Measurements from ENCODE around the gene GABRP. TPM values are rescaled to one million over a fixed set of nuclear protein-coding genes. Genes with fewer than 3 reads are reported as not detected.

GABRP gene
- total and polyA plus RNA-seq, 11 donors, result 0.08 to 2.9 (median 0.23) TPM; not detected in 3

DNA sequence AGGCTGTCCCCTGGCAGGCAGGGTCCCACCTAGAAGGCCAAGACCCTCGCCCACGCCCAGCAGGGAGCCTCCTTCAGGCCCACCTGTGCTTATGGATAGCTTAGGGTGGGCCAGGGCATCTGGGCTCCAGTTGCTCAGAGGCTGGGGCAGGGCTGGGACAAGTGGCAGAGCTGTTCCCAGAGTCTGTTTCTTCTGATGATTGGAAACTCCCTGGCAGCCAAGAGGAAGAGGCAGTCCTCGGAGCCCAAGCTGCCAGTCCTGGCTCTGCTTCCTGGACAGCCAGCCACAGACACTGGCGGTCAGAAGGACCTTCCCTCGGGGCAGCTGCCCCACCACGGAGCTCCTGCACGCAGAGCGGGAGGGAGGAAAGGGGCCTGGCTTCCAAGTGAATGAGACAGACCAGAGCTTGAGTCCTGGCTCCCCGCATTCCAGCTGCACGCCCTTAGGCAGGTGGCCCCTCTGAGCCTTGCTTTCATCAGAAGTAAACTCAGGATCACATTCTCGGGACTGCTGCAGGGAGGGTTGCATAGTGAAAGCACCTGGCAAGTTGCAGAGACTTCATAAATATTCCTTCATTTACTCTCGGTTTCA, 37.9 kb upstream of the GABRP start:
- peak; percentile 59 to 85 (median 69) for DNase-seq
- Histone ChIP-seq H3K27me3 (peaks cover 0 to 15% (median 0%) of the 10 kb centered on the region in 9 donors), H3K4me3 (peak overlapping the region in 7 of 12 donors; percentile 10 to 29 (median 17)), H3K27ac (peak overlapping the region; percentile 66 to 95 (median 82)), H3K4me1 (peaks cover 2 to 57% (median 46%) of the 10 kb centered on the region in 12 donors), H3K9me3 (no peaks in the 10 kb centered on the region), H3K36me3 (no peaks in the 10 kb centered on the region)
- ATAC-seq, result peak; percentile 57 to 71 (median 67)
- TF ChIP-seq CTCF (IDR thresholded peaks at IDR 0.05) (no peak), POLR2A (IDR thresholded peaks at IDR 0.05) (no peak)
- 15 to 24% (median 18%) methylated on average over 4 to 12 of the region's 12 CpGs for WGBS, 4 donors
- intact Hi-C loops (cut with DNase I), result loop anchor here in 6 of 10 donors (1.0 to 10.0 kb wide), 9 partner anchors 43 to 591 kb away; partner anchors contain the start of gene RANBP17 (in 1 of the 6)

DNA sequence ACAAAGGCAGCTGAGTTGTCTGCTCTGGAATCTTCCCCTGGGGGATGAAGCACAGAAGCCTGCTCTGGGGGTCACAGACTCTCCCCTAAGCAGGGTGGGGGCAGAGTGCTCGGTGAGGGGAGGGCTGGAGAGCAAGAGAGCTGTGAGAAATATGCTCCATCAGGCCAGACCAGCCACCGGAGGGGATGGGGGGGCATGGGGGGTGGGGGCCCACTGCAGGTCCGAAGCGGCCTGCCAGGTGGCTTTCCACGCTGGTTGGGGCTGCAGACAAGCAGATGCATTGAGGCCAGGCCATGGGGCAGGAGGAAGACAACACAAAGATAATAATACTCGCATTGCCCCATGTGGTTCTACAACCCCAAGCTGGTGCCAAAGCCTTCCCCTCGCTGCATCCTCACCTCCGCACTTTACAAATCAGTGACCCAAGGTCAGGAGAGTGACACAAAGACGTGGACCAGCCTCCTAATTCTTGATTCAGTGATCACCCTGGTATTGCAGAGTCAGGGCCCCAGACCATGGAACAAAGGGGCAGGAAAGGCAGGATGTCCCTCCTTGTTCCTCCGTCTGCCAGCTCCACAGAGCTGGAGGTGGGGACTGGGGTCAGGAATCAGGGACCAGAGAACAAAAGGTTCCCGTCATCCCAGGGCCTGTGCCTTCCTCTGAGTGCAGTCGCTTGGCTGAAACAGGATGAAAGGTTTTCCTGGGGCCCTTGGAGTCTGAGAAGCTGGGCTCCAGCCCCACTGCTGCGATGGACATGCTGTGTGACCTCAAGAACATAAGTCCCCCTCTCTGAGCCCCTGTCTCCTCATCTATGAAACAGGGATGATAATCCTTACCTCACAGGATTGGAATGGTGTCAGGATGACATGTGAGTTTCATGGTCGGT, 37.2 kb upstream of the GABRP start:
- Histone ChIP-seq H3K9me3 (no peaks in the 10 kb centered on the region), H3K4me1 (peaks cover 2 to 59% (median 46%) of the 10 kb centered on the region in 12 donors), H3K27ac (peak overlapping the region; percentile 35 to 95 (median 82)), H3K4me3 (peak overlapping the region in 6 of 12 donors; percentile 10 to 29 (median 16)), H3K27me3 (peaks cover 0 to 15% (median 0%) of the 10 kb centered on the region in 9 donors), H3K36me3 (no peaks in the 10 kb centered on the region)
- intact Hi-C loops (cut with DNase I), result loop anchor here in 6 of 10 donors (10.0 kb wide), 4 partner anchors 118 to 588 kb away; partner anchors contain the start of gene RANBP17 (in 1 of the 6)
- ATAC-seq, result peak; percentile 12 to 47 (median 26)
- peak in 3 of 5 donors; percentile 45 to 66 (median 51) for DNase-seq
- 23 to 38% (median 31%) methylated on average over 9 to 14 of the region's 14 CpGs for WGBS, 4 donors
- no peak for TF ChIP-seq POLR2A (IDR thresholded peaks at IDR 0.05)
- TF ChIP-seq CTCF (IDR thresholded peaks at IDR 0.05), result no peak

DNA sequence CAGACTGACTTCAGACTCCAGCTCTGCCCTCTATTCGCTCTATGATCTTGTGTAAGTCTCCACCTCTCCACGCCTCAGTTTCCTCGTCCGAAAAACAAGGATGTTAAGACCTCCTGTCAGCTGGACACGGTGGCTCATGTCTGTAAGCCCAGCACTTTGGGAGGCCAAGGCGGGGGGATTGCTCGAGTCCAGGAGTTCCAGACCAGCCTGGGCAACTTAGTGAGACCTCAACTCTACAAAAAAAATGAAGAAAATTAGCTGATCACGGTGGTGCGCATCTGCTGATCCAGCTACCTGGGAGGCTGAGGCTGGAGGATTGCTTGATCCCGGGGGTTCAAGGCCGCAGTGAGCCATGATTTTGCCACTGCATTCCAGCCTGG, 36.6 kb upstream of the GABRP start:
- intact Hi-C loops (cut with DNase I), result loop anchor here in 7 of 10 donors (1.0 to 10.0 kb wide), 5 partner anchors 9 to 588 kb away; partner anchors contain the start of gene RANBP17 (in 1 of the 7)
- no peak for DNase-seq
- peak overlapping the region; percentile 35 to 95 (median 82) for H3K27ac ChIP-seq
- peak overlapping the region in 4 of 12 donors; percentile 10 to 29 (median 18) for H3K4me3 ChIP-seq
- peaks cover 2 to 65% (median 49%) of the 10 kb centered on the region in 12 donors for H3K4me1 ChIP-seq
- H3K36me3 ChIP-seq, result no peaks in the 10 kb centered on the region
- TF ChIP-seq POLR2A (IDR thresholded peaks at IDR 0.05), result no peak
- no peak for TF ChIP-seq CTCF (IDR thresholded peaks at IDR 0.05)
- H3K27me3 ChIP-seq, result peaks cover 0 to 15% (median 0%) of the 10 kb centered on the region in 9 donors
- ATAC-seq, result no peak
- H3K9me3 ChIP-seq, result no peaks in the 10 kb centered on the region
- WGBS, 4 donors, result 75 to 87% (median 84%) methylated on average over 11 of the region's 11 CpGs
